ENCODE results near the gene GOLGA5.

DNA sequence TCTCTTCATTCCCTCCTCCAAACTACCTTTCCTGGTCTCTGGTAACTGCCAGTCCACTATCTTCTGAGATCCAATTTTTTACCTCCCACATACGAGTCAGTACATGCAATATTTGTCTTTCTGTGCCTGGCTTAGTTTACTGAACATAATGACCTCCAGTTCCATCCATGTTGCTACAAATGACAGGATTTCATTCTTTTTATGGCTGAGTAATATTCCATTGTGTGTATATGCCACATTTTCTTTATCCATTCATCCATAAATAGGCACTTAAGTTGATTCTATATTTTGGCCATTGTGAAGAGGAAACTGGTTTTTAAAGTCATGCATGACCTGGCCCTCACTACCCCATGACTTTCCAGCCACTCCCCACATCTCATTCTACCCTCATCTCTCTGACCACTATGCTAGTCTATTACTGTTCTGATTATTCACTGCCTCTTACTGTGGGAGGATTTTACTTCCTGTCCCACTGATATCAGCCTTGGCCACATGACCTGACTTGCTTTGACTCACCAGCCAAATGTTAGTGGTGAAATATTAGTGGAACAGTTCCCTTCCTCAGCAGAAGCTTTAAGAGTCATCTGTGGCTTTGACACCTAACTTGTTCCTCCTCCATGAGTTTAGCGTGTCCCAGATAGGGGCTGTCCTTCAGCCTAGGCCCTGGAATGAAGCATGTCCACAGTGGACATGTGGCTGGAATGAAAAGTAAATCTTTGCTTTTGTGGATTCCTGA lies 52.2 kb downstream of the GOLGA5 start:
- TF ChIP-seq GATA3 (IDR thresholded peaks at IDR 0.05; ENCODE audit: low read depth, low read length) (no peak), GATA2 (IDR thresholded peaks at IDR 0.05; ENCODE audit: low read depth, low read length) (no peak)
